ENCODE data around the gene CYB561.

CYB561 gene

GRCh38 chr17:63491413-63491812, 45.3 kb upstream of the CYB561 start:
- no peak overlapping the region for H3K4me3 ChIP-seq (ENCODE audit: low read depth, low read length)
- DNase-seq (ENCODE audit: low read depth) = no peak
- TF ChIP-seq CTCF (IDR thresholded peaks at IDR 0.05; ENCODE audit: insufficient read depth, low read depth, low read length, missing control alignments) = no peak

GRCh38 chr17:63490858-63491400, 44.8 kb upstream of the CYB561 start:
- H3K4me3 ChIP-seq (ENCODE audit: low read depth, low read length) = no peak overlapping the region
- DNase-seq (ENCODE audit: low read depth) = no peak
- TF ChIP-seq CTCF (IDR thresholded peaks at IDR 0.05; ENCODE audit: insufficient read depth, low read depth, low read length, missing control alignments) = no peak

- no peak overlapping the region for H3K4me3 ChIP-seq (ENCODE audit: low read depth, low read length)
- no peak for DNase-seq (ENCODE audit: low read depth)
- no peak for TF ChIP-seq CTCF (IDR thresholded peaks at IDR 0.05; ENCODE audit: insufficient read depth, low read depth, low read length, missing control alignments)
These were observed 44.2 kb upstream of the CYB561 start for GRCh38 chr17:63490329-63490728.

GRCh38 chr17:63489291-63489690, 43.2 kb upstream of the CYB561 start:
- no peak for DNase-seq (ENCODE audit: low read depth)
- no peak overlapping the region for H3K4me3 ChIP-seq (ENCODE audit: low read depth, low read length)
- TF ChIP-seq CTCF (IDR thresholded peaks at IDR 0.05; ENCODE audit: insufficient read depth, low read depth, low read length, missing control alignments) = no peak

- no peak for DNase-seq (ENCODE audit: low read depth)
- no peak for TF ChIP-seq CTCF (IDR thresholded peaks at IDR 0.05; ENCODE audit: insufficient read depth, low read depth, low read length, missing control alignments)
- no peak overlapping the region for H3K4me3 ChIP-seq (ENCODE audit: low read depth, low read length)
These were observed 42.7 kb upstream of the CYB561 start for GRCh38 chr17:63488851-63489250.

- H3K4me3 ChIP-seq (ENCODE audit: low read depth, low read length) = no peak overlapping the region
- no peak for TF ChIP-seq CTCF (IDR thresholded peaks at IDR 0.05; ENCODE audit: insufficient read depth, low read depth, low read length, missing control alignments)
These were observed 40.9 kb upstream of the CYB561 start for GRCh38 chr17:63487014-63487339.

GRCh38 chr17:63486317-63487013, 40.4 kb upstream of the CYB561 start:
- no peak for TF ChIP-seq CTCF (IDR thresholded peaks at IDR 0.05; ENCODE audit: insufficient read depth, low read depth, low read length, missing control alignments)
- H3K4me3 ChIP-seq (ENCODE audit: low read depth, low read length) = no peak overlapping the region
- no peak for DNase-seq (ENCODE audit: low read depth)

More at GRCh38 chr17:63487014-63487339, 40.9 kb upstream of the CYB561 start:
- no peak for DNase-seq (ENCODE audit: low read depth)
